ENCODE data around the gene EML2.

Gene EML2

GRCh38 chr19:45600340-45600885 lies 38.8 kb downstream of the EML2 start:
- peaks cover 50% of the 10 kb centered on the region for H3K27me3 ChIP-seq
- TF ChIP-seq, protein P1, sequence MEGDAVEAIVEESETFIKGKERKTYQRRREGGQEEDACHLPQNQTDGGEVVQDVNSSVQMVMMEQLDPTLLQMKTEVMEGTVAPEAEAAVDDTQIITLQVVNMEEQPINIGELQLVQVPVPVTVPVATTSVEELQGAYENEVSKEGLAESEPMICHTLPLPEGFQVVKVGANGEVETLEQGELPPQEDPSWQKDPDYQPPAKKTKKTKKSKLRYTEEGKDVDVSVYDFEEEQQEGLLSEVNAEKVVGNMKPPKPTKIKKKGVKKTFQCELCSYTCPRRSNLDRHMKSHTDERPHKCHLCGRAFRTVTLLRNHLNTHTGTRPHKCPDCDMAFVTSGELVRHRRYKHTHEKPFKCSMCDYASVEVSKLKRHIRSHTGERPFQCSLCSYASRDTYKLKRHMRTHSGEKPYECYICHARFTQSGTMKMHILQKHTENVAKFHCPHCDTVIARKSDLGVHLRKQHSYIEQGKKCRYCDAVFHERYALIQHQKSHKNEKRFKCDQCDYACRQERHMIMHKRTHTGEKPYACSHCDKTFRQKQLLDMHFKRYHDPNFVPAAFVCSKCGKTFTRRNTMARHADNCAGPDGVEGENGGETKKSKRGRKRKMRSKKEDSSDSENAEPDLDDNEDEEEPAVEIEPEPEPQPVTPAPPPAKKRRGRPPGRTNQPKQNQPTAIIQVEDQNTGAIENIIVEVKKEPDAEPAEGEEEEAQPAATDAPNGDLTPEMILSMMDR (IDR thresholded peaks at IDR 0.05; ENCODE audit: low read depth, low read length) = no peak
- no peaks in the 10 kb centered on the region for H3K9me3 ChIP-seq
- no peak overlapping the region for H3K4me3 ChIP-seq (ENCODE audit: low read depth, low read length)
- no peak for DNase-seq
- no peaks in the 10 kb centered on the region for H3K36me3 ChIP-seq
- H3K4me1 ChIP-seq = peaks cover 10% of the 10 kb centered on the region

DNA sequence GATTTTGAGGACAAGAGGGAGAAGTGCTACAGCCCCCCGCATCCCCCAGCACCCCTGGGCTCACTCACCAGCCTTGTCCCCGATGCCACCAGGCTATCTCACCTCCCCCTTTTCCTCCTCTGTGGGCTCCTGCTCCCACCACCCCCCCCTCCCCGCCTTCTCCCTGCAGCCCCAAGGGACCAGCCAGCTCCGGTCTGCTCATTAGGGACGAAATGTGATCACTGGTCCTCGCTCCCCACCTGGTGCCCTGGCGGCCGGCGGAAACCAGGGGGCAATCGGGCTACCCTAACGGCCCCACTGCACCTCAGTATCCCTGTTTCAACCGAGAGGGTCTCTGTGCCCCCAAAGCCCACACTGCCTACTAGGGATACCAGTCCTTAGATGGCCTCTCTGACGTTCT lies 39.9 kb downstream of the EML2 start:
- DNase-seq = peak; percentile 35
- Histone ChIP-seq H3K9me3 (no peaks in the 10 kb centered on the region), H3K4me1 (peaks cover 10% of the 10 kb centered on the region), H3K27me3 (peaks cover 50% of the 10 kb centered on the region), H3K4me3 (ENCODE audit: low read depth, low read length) (no peak overlapping the region), H3K36me3 (no peaks in the 10 kb centered on the region)
- TF ChIP-seq, protein P1 (IDR thresholded peaks at IDR 0.05; ENCODE audit: low read depth, low read length) = no peak

DNA sequence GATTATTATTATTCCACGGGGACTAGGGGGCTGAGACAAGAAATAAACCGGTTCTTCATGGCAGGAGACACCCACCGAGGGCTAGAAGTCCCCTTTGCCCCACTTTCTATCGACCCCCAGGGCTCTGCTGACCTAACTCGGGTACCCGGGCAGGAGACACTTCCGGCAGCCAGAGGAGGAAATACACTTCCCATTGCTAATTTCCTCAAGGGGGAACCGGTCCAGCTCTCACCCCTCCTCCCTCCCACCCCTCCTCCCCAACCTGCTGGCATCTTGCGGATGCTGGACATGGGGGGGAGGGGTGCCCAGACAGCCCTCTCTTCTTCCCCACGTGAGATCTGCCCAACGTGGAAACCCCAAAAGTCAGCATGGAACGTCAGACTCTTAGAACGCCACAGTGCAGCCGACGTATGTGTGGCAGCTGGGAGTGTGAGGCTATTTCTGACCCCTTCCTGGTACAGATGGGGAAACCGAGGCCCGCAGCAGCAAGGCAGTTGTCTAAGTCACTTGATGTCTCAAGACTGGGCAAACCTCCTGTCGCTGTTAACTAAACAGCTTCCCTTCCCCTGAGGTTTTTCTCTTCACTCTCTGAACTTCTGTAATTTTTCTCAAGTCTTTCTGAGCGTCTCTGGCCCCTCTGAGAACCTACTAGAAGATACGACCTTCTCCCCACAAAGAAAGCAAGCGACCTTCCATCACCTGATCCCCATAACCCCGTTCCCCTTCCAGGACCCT lies 40.8 kb downstream of the EML2 start:
- no peaks in the 10 kb centered on the region for H3K36me3 ChIP-seq
- H3K4me1 ChIP-seq = peaks cover 10% of the 10 kb centered on the region
- peak overlapping the region; percentile 15 for H3K4me3 ChIP-seq (ENCODE audit: low read depth, low read length)
- no peaks in the 10 kb centered on the region for H3K9me3 ChIP-seq
- TF ChIP-seq, protein P1 (IDR thresholded peaks at IDR 0.05; ENCODE audit: low read depth, low read length) = no peak
- H3K27me3 ChIP-seq = peaks cover 46% of the 10 kb centered on the region
- DNase-seq = no peak

DNA sequence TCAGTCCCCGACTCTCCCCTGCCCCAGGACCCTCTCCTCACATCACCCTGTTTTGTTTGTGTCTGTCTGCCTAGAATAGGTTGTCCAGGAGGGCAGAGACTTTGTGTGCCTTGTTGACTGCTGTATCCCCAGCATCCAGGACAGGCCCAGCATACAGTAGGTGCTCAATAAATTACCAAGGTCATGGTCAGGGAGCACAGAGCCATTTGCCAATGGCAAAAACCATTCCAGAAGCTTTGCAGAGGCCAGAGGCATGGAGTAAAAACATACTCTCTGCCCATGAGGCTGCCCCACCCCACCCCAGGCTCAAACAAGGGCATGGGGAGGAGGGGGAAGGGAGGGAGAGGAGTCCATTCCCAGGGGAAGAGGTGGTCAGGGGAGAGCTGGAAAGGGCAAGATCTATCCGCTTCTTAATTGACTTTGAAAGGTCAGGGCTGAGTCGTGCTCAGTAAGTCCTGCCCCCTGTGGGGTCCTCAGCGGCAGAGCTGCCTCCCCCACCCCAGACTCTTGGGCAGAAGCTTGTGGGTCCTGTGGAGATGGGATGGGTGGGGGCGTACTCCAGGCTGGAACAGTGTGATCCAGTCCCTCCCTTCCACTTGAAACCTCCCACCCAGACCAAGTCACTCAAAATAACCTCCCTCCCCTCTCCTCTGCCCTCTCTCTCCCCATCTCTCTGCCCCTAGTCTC lies 41.6 kb downstream of the EML2 start:
- H3K4me1 ChIP-seq = peaks cover 10% of the 10 kb centered on the region
- no peaks in the 10 kb centered on the region for H3K36me3 ChIP-seq
- no peak for DNase-seq
- no peaks in the 10 kb centered on the region for H3K9me3 ChIP-seq
- peaks cover 39% of the 10 kb centered on the region for H3K27me3 ChIP-seq
- peak overlapping the region; percentile 15 for H3K4me3 ChIP-seq (ENCODE audit: low read depth, low read length)
- TF ChIP-seq, protein P1 (IDR thresholded peaks at IDR 0.05; ENCODE audit: low read depth, low read length) = no peak

DNA sequence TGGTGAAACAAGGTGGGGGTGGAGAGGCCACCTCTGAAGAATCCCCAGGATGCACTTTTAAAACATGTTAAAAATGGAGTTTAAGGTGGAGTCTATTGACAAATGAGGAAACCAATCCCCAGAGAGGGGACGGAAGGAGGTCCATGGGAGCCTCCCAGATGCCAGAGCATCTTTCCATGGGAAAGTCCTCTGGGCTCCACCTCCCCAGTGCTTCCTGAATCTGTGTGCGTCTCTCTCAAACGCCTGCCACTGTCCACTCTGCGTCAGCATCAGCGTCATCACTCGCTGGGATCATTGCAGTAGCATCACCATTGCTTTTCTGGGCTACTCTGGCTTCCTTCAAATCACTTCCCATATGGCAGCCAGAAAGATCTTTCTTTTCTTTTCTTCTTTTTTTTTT lies 43.4 kb downstream of the EML2 start:
- no peak for DNase-seq
- Histone ChIP-seq H3K4me1 (peaks cover 10% of the 10 kb centered on the region), H3K4me3 (ENCODE audit: low read depth, low read length) (no peak overlapping the region), H3K36me3 (no peaks in the 10 kb centered on the region), H3K9me3 (no peaks in the 10 kb centered on the region), H3K27me3 (peaks cover 22% of the 10 kb centered on the region)
- TF ChIP-seq, protein P1 (IDR thresholded peaks at IDR 0.05; ENCODE audit: low read depth, low read length) = no peak

GRCh38 chr19:45593520-45593919 lies 45.7 kb downstream of the EML2 start:
- no peaks in the 10 kb centered on the region for H3K36me3 ChIP-seq
- H3K9me3 ChIP-seq = no peaks in the 10 kb centered on the region
- TF ChIP-seq, protein P1 (IDR thresholded peaks at IDR 0.05; ENCODE audit: low read depth, low read length) = no peak
- H3K4me3 ChIP-seq (ENCODE audit: low read depth, low read length) = no peak overlapping the region
- H3K27me3 ChIP-seq = peaks cover under 1% of the 10 kb centered on the region; the same call in 1 of the 2 replicates
- no peaks in the 10 kb centered on the region for H3K4me1 ChIP-seq
- DNase-seq = no peak
